KOPT-K1 (cell line): ENCODE results near the gene FXYD3.

Experiments used
- H3K27ac ChIP-seq: fragments of 200-600 bp; sonication (generic); 2 replicates; pipeline ENCODE4 v1.5.1; 2016; ENCODE audit warnings: antibody characterized with exemption, mild to moderate bottlenecking, low read depth, low read length; ENCODE audit not compliant: poor library complexity, severe bottlenecking
- H3K36me3 ChIP-seq: fragments of 200-600 bp; sonication (generic); 2 replicates; pipeline ENCODE4 v1.5.1; 2017; ENCODE audit warnings: antibody characterized with exemption, mild to moderate bottlenecking, low read length, moderate library complexity; ENCODE audit not compliant: insufficient read depth
- H3K9me3 ChIP-seq: fragments of 200-600 bp; sonication (generic); 2 replicates; pipeline ENCODE4 v1.5.1; 2017; ENCODE audit warnings: antibody characterized with exemption, low read length, mild to moderate bottlenecking; ENCODE audit not compliant: insufficient read depth, poor library complexity, severe bottlenecking

The FXYD3 gene

DNA sequence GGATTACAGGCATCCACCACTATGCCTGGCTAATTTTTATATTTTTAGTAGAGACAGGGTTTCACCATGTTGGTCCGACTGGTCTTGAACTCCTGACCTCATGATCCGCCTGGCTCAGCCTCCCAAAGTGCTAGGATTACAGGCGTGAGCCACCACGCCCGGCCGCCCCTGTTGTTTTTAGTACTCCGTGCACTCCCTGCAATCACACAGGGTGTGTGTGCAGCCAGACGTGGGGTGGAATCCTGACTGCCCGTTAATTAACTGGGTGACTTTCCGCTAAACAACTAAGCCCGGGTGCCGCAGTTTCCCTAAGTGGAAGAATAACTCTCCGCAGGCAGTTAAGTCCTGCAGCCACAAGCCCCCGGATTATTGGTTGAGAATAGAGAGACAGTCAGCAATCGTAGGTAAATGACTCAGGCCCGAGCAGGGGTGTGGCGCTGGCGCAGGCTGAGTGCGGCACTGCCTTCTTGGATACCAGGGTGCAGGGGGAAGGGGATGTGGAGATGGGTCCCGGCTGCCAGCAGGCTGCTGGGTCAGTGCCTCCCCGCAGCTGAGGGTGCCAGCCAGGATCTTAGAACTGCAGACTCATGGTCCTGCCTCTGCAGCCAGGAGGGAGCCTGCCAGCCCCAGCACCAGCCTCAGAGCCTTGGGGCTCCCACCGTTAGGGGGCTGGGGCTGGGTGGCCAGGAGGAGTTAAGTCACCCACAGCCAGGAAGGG is 6.1 kb upstream of the FXYD3 start:
- H3K36me3 ChIP-seq = no peaks in the 10 kb centered on the region
- H3K27ac ChIP-seq = no peak overlapping the region

DNA sequence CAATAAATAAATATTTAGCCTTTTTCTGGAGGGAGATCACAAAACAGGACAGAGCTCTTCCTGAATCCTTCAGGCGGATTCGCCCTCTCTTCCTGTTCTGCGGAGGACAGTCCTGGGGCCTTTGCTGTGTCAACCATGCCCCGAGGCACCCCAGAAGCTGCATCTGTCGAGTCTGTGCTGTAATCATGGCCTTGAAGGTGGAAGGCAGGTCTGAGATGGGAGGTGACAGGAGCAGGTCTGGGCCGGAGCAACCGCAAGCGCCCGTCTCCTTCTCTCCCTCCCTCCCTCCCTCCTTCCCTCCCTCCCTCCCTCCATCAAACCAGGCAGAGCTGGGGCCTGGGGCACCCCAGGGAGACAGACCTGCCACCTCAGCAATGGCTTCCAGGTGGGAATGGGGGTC is 4.6 kb upstream of the FXYD3 start:
- H3K9me3 ChIP-seq = no peaks in the 10 kb centered on the region
- H3K36me3 ChIP-seq = no peaks in the 10 kb centered on the region
- no peak overlapping the region for H3K27ac ChIP-seq

More for the DNA sequence above, 6.1 kb upstream of the FXYD3 start:
- no peaks in the 10 kb centered on the region for H3K9me3 ChIP-seq

GRCh38 chr19:35112995-35113688 is 2.5 kb upstream of the FXYD3 start:
- H3K27ac ChIP-seq = no peak overlapping the region
- H3K9me3 ChIP-seq = no peaks in the 10 kb centered on the region
- H3K36me3 ChIP-seq = no peaks in the 10 kb centered on the region

GRCh38 chr19:35114353-35115176 is 1.1 kb upstream of the FXYD3 start:
- Histone ChIP-seq H3K27ac (no peak overlapping the region), H3K9me3 (no peaks in the 10 kb centered on the region), H3K36me3 (no peaks in the 10 kb centered on the region)

DNA sequence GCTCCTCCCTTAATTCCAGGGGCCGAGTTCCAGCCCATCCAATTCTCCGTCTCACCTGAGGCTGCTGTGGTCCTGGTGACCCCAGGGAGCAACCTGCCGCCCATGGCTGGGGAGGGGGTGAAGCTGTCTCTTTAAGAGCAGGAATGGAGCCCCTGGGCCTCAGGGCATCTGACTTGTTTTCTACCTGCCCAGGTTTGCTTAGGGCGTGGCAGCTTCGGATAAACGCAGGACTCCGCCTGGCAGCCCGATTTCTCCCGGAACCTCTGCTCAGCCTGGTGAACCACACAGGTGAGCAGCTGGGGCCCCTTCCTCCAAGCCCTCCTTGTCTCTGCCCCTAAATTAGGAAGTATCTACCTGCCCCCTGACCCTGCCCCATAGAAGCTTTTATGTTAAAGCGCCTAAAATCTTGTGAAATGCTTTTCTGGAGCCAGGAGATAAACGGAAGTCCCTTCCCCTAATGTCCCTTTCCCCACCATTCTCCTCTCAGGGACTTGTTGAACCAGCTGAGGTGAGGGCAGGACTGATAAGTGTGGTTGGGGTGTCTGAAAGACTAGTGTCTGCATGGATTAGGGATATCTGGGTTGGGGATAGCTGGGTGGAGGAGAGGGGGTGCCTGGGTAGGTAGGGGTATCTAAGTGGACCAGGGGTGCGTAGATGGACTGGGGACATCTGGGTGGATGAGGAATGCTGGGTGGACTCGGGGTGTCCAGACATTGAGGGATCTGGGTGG is 614 bp downstream of the FXYD3 start:
- H3K27ac ChIP-seq = no peak overlapping the region
- no peaks in the 10 kb centered on the region for H3K36me3 ChIP-seq
- H3K9me3 ChIP-seq = no peaks in the 10 kb centered on the region

DNA sequence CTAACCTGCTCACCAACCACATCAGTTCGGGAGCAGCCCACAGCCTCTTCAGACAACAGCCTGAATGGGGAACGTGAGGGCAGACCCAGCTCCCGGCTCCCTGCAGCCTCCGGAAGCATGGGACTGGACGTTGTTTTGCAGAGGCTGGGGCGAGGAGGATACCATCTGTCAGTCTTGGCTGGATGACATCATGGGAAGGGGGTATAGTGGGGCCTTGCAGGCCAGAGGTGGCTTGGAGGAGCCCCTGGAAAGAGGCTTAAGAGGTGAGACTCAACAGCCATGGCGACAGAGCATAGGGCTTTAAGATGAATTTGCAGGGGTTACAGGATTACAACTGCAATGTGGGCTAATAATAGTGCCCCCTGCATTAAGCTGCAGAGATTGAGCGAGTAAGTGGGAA is 1.5 kb downstream of the FXYD3 start:
- Histone ChIP-seq H3K27ac (no peak overlapping the region), H3K9me3 (no peaks in the 10 kb centered on the region), H3K36me3 (no peaks in the 10 kb centered on the region)

DNA sequence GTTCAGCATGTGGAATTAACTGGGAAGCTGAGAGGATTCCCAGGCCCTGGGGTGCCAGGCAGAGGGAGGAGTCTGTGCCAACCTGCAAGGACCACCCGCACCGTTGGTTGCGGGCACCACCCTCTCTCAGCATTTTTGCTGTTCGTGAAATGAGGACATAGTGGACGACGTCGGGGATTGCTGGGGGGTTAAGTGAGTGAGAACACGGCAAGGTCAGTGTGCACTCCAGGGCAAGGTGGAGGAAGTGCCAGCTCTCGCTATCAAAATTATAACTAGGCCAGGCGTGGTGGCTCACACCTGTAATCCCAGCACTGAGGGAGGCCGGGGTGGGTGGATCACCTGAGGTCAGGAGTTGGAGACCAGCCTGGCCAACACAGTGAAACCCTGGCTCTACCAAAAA is 2.2 kb downstream of the FXYD3 start:
- Histone ChIP-seq H3K27ac (no peak overlapping the region), H3K9me3 (no peaks in the 10 kb centered on the region)

DNA sequence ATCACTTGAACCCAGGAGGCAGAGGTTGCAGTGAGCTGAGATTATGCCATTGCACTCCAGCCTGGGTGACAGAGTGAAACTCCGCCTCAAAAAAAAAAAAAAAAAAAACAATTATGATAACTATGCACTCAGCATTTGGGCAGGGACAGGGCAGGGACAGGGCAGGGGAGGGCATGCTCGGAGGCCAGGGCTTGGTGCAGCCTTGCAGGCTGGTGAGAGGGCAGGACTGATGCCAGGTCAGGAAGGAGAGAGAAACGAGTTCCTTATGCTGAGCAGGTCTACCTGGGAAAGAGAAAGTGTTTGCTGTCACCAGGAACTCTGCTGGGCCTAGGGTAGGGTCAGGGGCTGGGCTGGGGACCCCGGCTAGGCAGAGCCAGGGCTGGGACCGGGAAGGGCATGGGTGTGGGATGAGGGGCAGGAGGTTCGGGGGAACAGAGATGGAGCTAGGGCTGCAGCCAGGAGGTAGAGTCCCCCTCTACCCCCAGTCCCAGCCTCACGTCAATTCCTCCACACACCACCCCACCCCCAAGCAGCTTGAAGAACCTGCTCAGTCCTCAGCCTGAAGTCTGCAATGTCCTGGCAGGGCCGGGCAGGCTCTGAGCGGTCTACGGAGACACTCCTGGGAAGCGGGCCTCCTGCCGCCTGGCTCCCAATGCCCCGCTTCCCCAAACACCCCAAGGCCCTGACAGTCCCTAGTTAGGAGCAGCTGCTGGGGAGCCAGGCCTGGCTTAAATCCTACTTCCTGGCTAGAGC is 2.8 kb downstream of the FXYD3 start:
- H3K9me3 ChIP-seq = no peaks in the 10 kb centered on the region
- no peak overlapping the region for H3K27ac ChIP-seq
- H3K36me3 ChIP-seq = no peaks in the 10 kb centered on the region

More for the DNA sequence above, 2.2 kb downstream of the FXYD3 start:
- H3K36me3 ChIP-seq = no peaks in the 10 kb centered on the region

- Histone ChIP-seq H3K36me3 (no peaks in the 10 kb centered on the region), H3K27ac (no peak overlapping the region), H3K9me3 (no peaks in the 10 kb centered on the region)
Measured at GRCh38 chr19:35119091-35119490, 3.5 kb downstream of the FXYD3 start.

- Histone ChIP-seq H3K36me3 (no peaks in the 10 kb centered on the region), H3K9me3 (no peaks in the 10 kb centered on the region), H3K27ac (no peak overlapping the region)
Measured at GRCh38 chr19:35119578-35120155, 4.0 kb downstream of the FXYD3 start.

- Histone ChIP-seq H3K36me3 (no peaks in the 10 kb centered on the region), H3K9me3 (no peaks in the 10 kb centered on the region), H3K27ac (no peak overlapping the region)
Measured at GRCh38 chr19:35120492-35120891, 4.9 kb downstream of the FXYD3 start.

GRCh38 chr19:35120898-35121297 is 5.3 kb downstream of the FXYD3 start:
- Histone ChIP-seq H3K9me3 (no peaks in the 10 kb centered on the region), H3K27ac (no peak overlapping the region), H3K36me3 (no peaks in the 10 kb centered on the region)

DNA sequence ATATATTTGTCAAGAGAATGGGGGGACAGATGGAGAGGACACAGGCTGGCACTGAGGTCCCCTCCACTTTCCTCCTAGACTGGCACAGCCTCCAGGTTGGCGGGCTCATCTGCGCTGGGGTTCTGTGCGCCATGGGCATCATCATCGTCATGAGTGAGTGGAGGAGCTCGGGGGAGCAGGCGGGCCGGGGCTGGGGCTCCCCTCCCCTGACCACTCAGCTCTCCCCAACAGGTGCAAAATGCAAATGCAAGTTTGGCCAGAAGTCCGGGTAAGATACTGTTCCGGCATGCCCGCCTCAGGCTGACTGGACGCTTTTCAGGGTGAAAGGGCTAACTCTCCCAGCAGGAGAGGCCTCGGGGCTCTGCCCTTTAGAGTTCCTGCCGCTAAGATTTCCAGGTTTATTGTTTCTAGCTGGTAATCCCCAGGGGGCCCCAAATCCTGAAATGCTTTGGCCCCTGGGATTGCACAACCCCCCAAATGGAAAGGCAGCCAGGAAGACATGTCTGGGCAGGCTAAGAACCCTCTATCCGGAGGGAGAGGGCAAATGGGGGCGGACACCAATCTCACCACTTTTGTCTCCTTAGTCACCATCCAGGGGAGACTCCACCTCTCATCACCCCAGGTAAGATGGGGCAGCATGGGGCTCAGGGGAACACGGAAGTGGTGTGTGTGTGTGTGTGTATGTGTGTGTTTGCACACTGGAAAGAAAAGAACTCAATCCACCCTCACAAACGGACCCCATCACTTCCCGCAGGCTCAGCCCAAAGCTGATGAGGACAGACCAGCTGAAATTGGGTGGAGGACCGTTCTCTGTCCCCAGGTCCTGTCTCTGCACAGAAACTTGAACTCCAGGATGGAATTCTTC is 7.3 kb downstream of the FXYD3 start:
- no peak overlapping the region for H3K27ac ChIP-seq

More for the DNA sequence above, 7.3 kb downstream of the FXYD3 start:
- Histone ChIP-seq H3K9me3 (no peaks in the 10 kb centered on the region), H3K36me3 (no peaks in the 10 kb centered on the region)
